SU-DHL-6 (cell line): ENCODE measurements around the gene SERTAD2.

Experiments used
- H2AFZ ChIP-seq: fragments of 200-600 bp; sonication (generic); 2 replicates; pipeline ENCODE4 v1.6.1; 2014; ENCODE audit warnings: low read depth, mild to moderate bottlenecking, moderate library complexity, mixed read lengths, antibody characterized with exemption, low read length; ENCODE audit not compliant: severe bottlenecking
- H3F3A ChIP-seq: fragments of 200-600 bp; shearing (Covaris generic); 2 replicates; pipeline ENCODE4 v1.6.0; 2016; ENCODE audit warnings: antibody characterized with exemption, mild to moderate bottlenecking; ENCODE audit not compliant: insufficient read depth
- H3K27ac ChIP-seq: fragments of 200-600 bp; sonication (generic); 2 replicates; pipeline ENCODE4 v1.5.1; 2016; ENCODE audit warnings: low read depth, mild to moderate bottlenecking, low read length, moderate library complexity, mixed read lengths
- H3K27me3 ChIP-seq: fragments of 200-600 bp; sonication (generic), shearing (Covaris generic); 2 replicates; pipeline ENCODE4 v1.6.0; 2014; ENCODE audit warnings: mild to moderate bottlenecking, low read length
- H3K36me3 ChIP-seq: fragments of 200-600 bp; sonication (generic); 2 replicates; pipeline ENCODE4 v1.6.1; 2014; ENCODE audit warnings: mild to moderate bottlenecking, low read length, mixed read lengths
- H3K4me2 ChIP-seq: fragments of 300-600, 200-600 bp; shearing (Covaris generic), sonication (generic); 2 replicates; pipeline ENCODE4 v1.6.0; 2014; ENCODE audit warnings: low read length, low read depth, mild to moderate bottlenecking; ENCODE audit not compliant: poor library complexity, severe bottlenecking
- H3K4me3 ChIP-seq: fragments of 200-600 bp; sonication (generic); 2 replicates; pipeline ENCODE4 v1.5.1; 2014; ENCODE audit warnings: antibody characterized with exemption, low read length, mild to moderate bottlenecking, mixed read lengths; ENCODE audit not compliant: insufficient read depth, poor library complexity, severe bottlenecking
- H3K79me2 ChIP-seq: fragments of 200-600 bp; sonication (generic); 2 replicates; pipeline ENCODE4 v1.6.1; 2014; ENCODE audit warnings: mild to moderate bottlenecking, low read length, moderate library complexity; ENCODE audit not compliant: insufficient read depth
- H3K9ac ChIP-seq: fragments of 200-600 bp; sonication (generic); 2 replicates; pipeline ENCODE4 v1.7.0; 2014; ENCODE audit warnings: mild to moderate bottlenecking, low read length
- H3K9me2 ChIP-seq: fragments of 200-600 bp; sonication (generic); replicated peaks from 2 replicates; pipeline ENCODE4 v1.6.1; 2014; ENCODE audit warnings: low read length; ENCODE audit not compliant: insufficient read depth
- H3K9me3 ChIP-seq: fragments of 200-600 bp; sonication (generic); 2 replicates; pipeline ENCODE4 v1.6.1; 2014; ENCODE audit warnings: low read length, mixed read lengths; ENCODE audit not compliant: insufficient read depth
- H4K20me1 ChIP-seq: fragments of 200-600 bp; sonication (generic); 2 replicates; pipeline ENCODE4 v1.6.1; 2014; ENCODE audit warnings: low read depth, mild to moderate bottlenecking, antibody characterized with exemption, low read length, moderate library complexity, mixed read lengths
- CTCF ChIP-seq: fragments of 200-600 bp; sonication (generic); IDR thresholded peaks from one replicate; pipeline ENCODE4 v1.5.1; 2017; ENCODE audit warnings: antibody characterized with exemption, mild to moderate bottlenecking, low read length, moderate library complexity; ENCODE audit not compliant: insufficient read depth, poor library complexity, severe bottlenecking
- EZH2phosphoT487 ChIP-seq: fragments of 200-600 bp; sonication (generic), shearing (Covaris generic); conservative IDR thresholded peaks from 2 replicates; pipeline ENCODE4 v1.6.1; 2018; ENCODE audit warnings: mild to moderate bottlenecking, antibody characterized with exemption, low read length, moderate library complexity, mixed read lengths

SERTAD2 gene

GRCh38 chr2:64598226-64598625, 55.5 kb downstream of the SERTAD2 start:
- H3K79me2 ChIP-seq = no peaks in the 10 kb centered on the region
- H3K27ac ChIP-seq = no peak overlapping the region
- H3K4me3 ChIP-seq = no peak overlapping the region
- no peaks in the 10 kb centered on the region for H3K9me3 ChIP-seq
- H3F3A ChIP-seq = no peaks in the 10 kb centered on the region
- H4K20me1 ChIP-seq = no peaks in the 10 kb centered on the region
- H3K27me3 ChIP-seq = no peaks in the 10 kb centered on the region
- no peak overlapping the region for H3K9ac ChIP-seq
- no peak overlapping the region for H3K4me2 ChIP-seq
- H2AFZ ChIP-seq = no peak overlapping the region
- no peaks in the 10 kb centered on the region for H3K9me2 ChIP-seq
- TF ChIP-seq CTCF (no peak), EZH2phosphoT487 (no peak)
- H3K36me3 ChIP-seq = no peaks in the 10 kb centered on the region

- H3K9ac ChIP-seq = no peak overlapping the region
- H3K27me3 ChIP-seq = no peaks in the 10 kb centered on the region
- H3K9me3 ChIP-seq = no peaks in the 10 kb centered on the region
- no peaks in the 10 kb centered on the region for H3K9me2 ChIP-seq
- H3K36me3 ChIP-seq = peaks cover 9% of the 10 kb centered on the region
- H3K27ac ChIP-seq = no peak overlapping the region
- H3K4me3 ChIP-seq = no peak overlapping the region
- no peak overlapping the region for H2AFZ ChIP-seq
- H3K79me2 ChIP-seq = no peaks in the 10 kb centered on the region
- 0 out of 2 replicates have a peak, but pooled peaks cover 3% of the 10 kb centered on the region for H3F3A ChIP-seq
- TF ChIP-seq CTCF (no peak), EZH2phosphoT487 (no peak)
- no peaks in the 10 kb centered on the region for H4K20me1 ChIP-seq
- H3K4me2 ChIP-seq = no peak overlapping the region
Measured at GRCh38 chr2:64595397-64596176, 58.1 kb downstream of the SERTAD2 start.

- Histone ChIP-seq H3K79me2 (no peaks in the 10 kb centered on the region), H3F3A (0 out of 2 replicates have a peak, but pooled peaks cover 3% of the 10 kb centered on the region), H4K20me1 (no peaks in the 10 kb centered on the region), H3K9ac (no peak overlapping the region), H2AFZ (no peak overlapping the region), H3K4me3 (no peak overlapping the region), H3K4me2 (no peak overlapping the region), H3K36me3 (peaks cover 14% of the 10 kb centered on the region), H3K9me3 (no peaks in the 10 kb centered on the region), H3K27ac (no peak overlapping the region), H3K9me2 (no peaks in the 10 kb centered on the region), H3K27me3 (no peaks in the 10 kb centered on the region)
- TF ChIP-seq EZH2phosphoT487 = no peak
- no peak for TF ChIP-seq CTCF
Measured at GRCh38 chr2:64594226-64594989, 59.3 kb downstream of the SERTAD2 start.
